Psoas muscle (tissue), 8 donors: ENCODE results near the gene ZSWIM6. TPM values are rescaled to one million over a fixed set of nuclear protein-coding genes. Genes with fewer than 3 reads are reported as not detected.

Experiments used
- ATAC-seq, 4 donors: fragments of 200-7000 bp; cut with Tn5 transposase; one replicate each; pipeline ENCODE4 v1.9.1; 2020; ENCODE audit warnings: moderate library complexity in 3 of 4, mild to moderate bottlenecking in 2 of 4
- DNase-seq, 2 donors: peaks; one replicate each; pipeline ENCODE4 v3.0.0-alpha.2; 2020
- H3K27ac ChIP-seq: fragments of 200-600 bp; one replicate; pipeline ENCODE4 v1.8.0; 2022
- H3K27me3 ChIP-seq, 3 donors: fragments of 200-600 bp in 1 of 3; one replicate each; pipeline versions ENCODE4 v1.6.1 to v1.8.0; 2013 to 2022; ENCODE audit warnings: low read length in 2 of 3, mild to moderate bottlenecking in 2 of 3, moderate library complexity in 1 of 3; ENCODE audit not compliant: insufficient read depth in 3 of 3
- H3K36me3 ChIP-seq, 2 donors: fragments of 200-600 bp in 1 of 2; one replicate each; pipeline versions ENCODE4 v1.6.1 to v1.8.0; 2013 to 2022; ENCODE audit warnings: low read depth in 1 of 2, mild to moderate bottlenecking in 1 of 2, moderate library complexity in 1 of 2; ENCODE audit not compliant: insufficient read depth in 1 of 2
- H3K4me1 ChIP-seq: fragments of 200-600 bp; one replicate; pipeline ENCODE4 v1.8.0; 2022
- H3K4me3 ChIP-seq: fragments of 200-600 bp; one replicate; pipeline ENCODE4 v1.8.0; 2022; ENCODE audit warnings: mild to moderate bottlenecking
- H3K9me3 ChIP-seq: fragments of 200-600 bp; one replicate; pipeline ENCODE4 v1.8.0; 2022
- CTCF ChIP-seq: fragments of 200-600 bp; IDR thresholded peaks from one replicate; pipeline ENCODE4 v1.8.0; 2022; ENCODE audit warnings: antibody characterized with exemption
- WGBS, 3 donors: extraction: QIAGEN DNeasy Blood & Tissue Kit; methylation state at CpG; one replicate each; pipeline versions ENCODE4 v1.1.6 to v1.1.7; 2013; 5-methylcytosine and 5-hydroxymethylcytosine counted together
- intact Hi-C, 2 donors: fragments of 100-400 bp; cut with DNase I; formaldehyde crosslinking; loops; one replicate each; pipeline versions ENCODE4 v1.11.0 to v1.14.2; 2022
- polyA plus RNA-seq, 3 donors: library from polyadenylated mRNA; stranded (reverse); fragments of 200-250 nt; gene quantifications; one replicate each; pipeline ENCODE4 v1.2.3, GENCODE V29; 2013
- total RNA-seq, 4 donors: library from RNA; stranded (reverse); fragmentation: NEBNext Ultra II Directional in 2 of 4; extraction: Animal tissue kit (Norgen Biotek cat#: 25700) in 2 of 4; gene quantifications; one replicate each; pipeline versions ENCODE4 v1.2.1 to v1.2.4, GENCODE V29; 2021 to 2023
- donor health status: healthy with polysubstance abuse.
- donor health status: DM: no; HTN: no; CAD: no; lungs with moderate emphysema.
- donor health status: Bipolar disorder and iron deficiency.
- donor health status: healthy.
- donor health status: DM: yes; HTN: yes; CAD: no.
- donor health status: DM: no; HTN: no; CAD: no.
- donor health status: DM: no; HTN: no; CAD: no.
- donor health status: DM: yes; HTN: yes; CAD: no.

Gene ZSWIM6
- total and polyA plus RNA-seq, 7 donors: 1.4 to 6.3 (median 4.0) TPM

DNA sequence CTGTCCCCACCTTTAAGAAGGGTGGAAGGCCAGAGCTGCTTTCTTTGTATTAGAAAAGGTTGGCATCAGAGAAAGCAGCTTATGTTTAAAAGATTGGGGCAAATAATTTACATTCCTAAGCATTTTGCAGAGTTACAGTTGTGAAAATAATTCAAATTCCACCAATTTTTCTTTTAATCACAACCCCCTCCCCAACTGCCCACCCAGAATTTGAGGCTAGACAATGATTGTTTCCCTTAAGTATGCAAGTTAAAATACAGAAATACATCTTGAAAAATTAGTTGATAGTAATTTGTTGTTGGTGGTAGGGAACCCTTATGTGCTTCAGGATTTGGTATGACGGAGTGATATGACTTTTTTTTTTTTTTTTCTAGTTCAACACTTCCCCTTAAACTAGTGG lies 133.0 kb downstream of the ZSWIM6 start:
- TF ChIP-seq CTCF: no peak
- no peaks in the 10 kb centered on the region for H3K27me3 ChIP-seq
- WGBS, 3 donors: 90 to 95% (median 93%) methylated on average over 1 of the region's 1 CpG
- no peaks in the 10 kb centered on the region for H3K9me3 ChIP-seq
- H3K4me1 ChIP-seq: peaks cover 25% of the 10 kb centered on the region
- no peak for DNase-seq
- no peak for ATAC-seq
- H3K4me3 ChIP-seq: no peak overlapping the region
- H3K27ac ChIP-seq: no peak overlapping the region
- no peaks in the 10 kb centered on the region for H3K36me3 ChIP-seq
- intact Hi-C loops: no loop called here

GRCh38 chr5:61465496-61465895 lies 133.4 kb downstream of the ZSWIM6 start:
- Histone ChIP-seq H3K4me3 (no peak overlapping the region), H3K27ac (no peak overlapping the region), H3K9me3 (no peaks in the 10 kb centered on the region), H3K36me3 (no peaks in the 10 kb centered on the region), H3K27me3 (no peaks in the 10 kb centered on the region), H3K4me1 (peaks cover 25% of the 10 kb centered on the region)
- ATAC-seq (no peak), DNase-seq (no peak)
- WGBS, 3 donors: 94 to 100% (median 95%) methylated on average over 1 of the region's 1 CpG
- no peak for TF ChIP-seq CTCF
- intact Hi-C loops: no loop called here

GRCh38 chr5:61466017-61466416 lies 134.0 kb downstream of the ZSWIM6 start:
- Histone ChIP-seq H3K4me3 (no peak overlapping the region), H3K4me1 (peaks cover 20% of the 10 kb centered on the region), H3K27ac (no peak overlapping the region), H3K27me3 (no peaks in the 10 kb centered on the region), H3K9me3 (no peaks in the 10 kb centered on the region), H3K36me3 (no peaks in the 10 kb centered on the region)
- no peak for DNase-seq
- ATAC-seq: no peak
- WGBS, 3 donors: 93 to 98% (median 95%) methylated on average over 1 of the region's 1 CpG
- TF ChIP-seq CTCF: no peak
- intact Hi-C loops: no loop called here

DNA sequence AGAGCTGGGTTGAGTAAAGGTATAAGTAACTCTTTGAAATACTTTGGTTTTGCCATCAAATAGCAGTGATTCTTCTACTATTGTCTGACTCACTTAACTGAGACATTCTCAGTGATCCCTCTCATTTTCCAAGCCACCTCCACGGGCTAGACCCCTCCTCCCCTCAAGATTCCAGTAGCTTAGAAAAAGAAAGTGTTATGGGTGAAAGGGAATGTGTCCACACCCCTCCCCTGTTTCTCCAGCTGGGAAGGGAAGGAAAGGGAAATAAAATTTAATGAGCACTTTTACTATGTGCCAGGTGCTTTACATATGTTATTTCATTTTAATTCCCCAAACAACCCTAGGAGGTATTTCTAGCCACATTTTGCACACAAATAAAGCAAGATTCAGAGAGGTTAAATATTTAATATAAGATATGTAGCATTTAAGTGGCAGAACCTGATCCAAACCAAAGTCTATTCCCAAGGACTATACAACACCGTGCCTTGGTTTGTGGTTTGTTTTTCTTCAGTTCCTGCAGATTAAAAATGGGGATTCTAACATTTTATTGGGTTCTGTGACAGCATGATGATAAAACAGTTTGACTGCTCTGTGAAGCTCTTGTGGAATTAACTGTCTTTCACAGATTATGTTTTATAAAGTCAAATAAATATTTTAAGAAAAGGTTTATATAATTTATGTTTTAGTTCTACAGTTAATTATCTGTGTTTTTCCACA lies 135.9 kb downstream of the ZSWIM6 start:
- no peak overlapping the region for H3K4me3 ChIP-seq
- no peak for TF ChIP-seq CTCF
- WGBS, 3 donors: 16 to 20% (median 19%) methylated on average over 2 of the region's 2 CpGs
- H3K9me3 ChIP-seq: no peaks in the 10 kb centered on the region
- ATAC-seq (no peak), DNase-seq (no peak)
- no peak overlapping the region for H3K27ac ChIP-seq
- H3K36me3 ChIP-seq: no peaks in the 10 kb centered on the region
- intact Hi-C loops: no loop called here
- peaks cover 9% of the 10 kb centered on the region for H3K4me1 ChIP-seq
- no peaks in the 10 kb centered on the region for H3K27me3 ChIP-seq

DNA sequence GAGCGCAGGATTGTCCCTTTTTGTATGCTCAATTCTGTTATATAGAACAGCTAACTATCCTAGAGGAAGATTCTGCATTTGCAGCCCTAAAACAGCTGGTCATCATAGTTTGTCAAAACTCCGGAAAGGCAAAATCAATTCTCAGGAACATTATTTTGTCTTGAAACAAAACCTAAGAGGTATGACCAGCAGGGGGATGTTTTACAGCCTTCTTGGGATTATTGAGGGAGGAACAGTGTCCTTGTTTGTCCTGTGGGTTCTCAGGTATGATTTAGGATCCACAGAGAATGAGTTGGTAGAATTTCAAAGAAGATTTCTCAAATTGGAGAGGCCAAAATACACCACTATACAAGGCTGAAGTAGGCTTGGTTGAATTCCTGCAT lies 136.4 kb downstream of the ZSWIM6 start:
- DNase-seq: no peak
- peaks cover 9% of the 10 kb centered on the region for H3K4me1 ChIP-seq
- 73 to 79% (median 77%) methylated on average over 2 of the region's 2 CpGs for WGBS, 3 donors
- intact Hi-C loops: no loop called here
- H3K27me3 ChIP-seq: no peaks in the 10 kb centered on the region
- peak; percentile 2 for TF ChIP-seq CTCF
- H3K4me3 ChIP-seq: no peak overlapping the region
- H3K36me3 ChIP-seq: no peaks in the 10 kb centered on the region
- no peak for ATAC-seq
- no peaks in the 10 kb centered on the region for H3K9me3 ChIP-seq
- H3K27ac ChIP-seq: no peak overlapping the region
